Measurements from ENCODE around the gene INPP4B.

The INPP4B gene

DNA sequence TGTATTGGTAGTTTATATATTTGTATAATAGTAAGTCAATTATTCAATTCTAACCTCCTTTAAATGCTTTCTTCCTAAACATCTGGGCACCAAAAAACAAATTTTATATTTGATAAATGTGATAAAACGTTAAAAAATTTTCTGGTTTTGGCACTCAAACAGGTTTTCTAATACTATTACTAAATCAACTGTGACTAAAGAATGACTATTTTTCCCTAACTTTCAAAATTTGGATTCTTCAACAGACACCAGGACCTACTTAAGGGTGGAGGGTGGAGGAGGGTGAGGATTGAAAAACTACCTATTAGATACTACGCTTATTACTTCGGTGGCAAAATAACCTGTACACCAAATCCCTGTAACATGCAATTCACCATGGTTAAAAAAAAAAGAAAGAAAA is 654.2 kb downstream of the INPP4B start:
- H3K36me3 ChIP-seq (ENCODE audit: low read depth), result peaks cover 51% of the 10 kb centered on the region
- H3K4me1 ChIP-seq (ENCODE audit: insufficient read depth, poor library complexity, severe bottlenecking), result no peaks in the 10 kb centered on the region
- no peaks in the 10 kb centered on the region for H3K9me3 ChIP-seq (ENCODE audit: severe bottlenecking)
- TF ChIP-seq, protein P1, sequence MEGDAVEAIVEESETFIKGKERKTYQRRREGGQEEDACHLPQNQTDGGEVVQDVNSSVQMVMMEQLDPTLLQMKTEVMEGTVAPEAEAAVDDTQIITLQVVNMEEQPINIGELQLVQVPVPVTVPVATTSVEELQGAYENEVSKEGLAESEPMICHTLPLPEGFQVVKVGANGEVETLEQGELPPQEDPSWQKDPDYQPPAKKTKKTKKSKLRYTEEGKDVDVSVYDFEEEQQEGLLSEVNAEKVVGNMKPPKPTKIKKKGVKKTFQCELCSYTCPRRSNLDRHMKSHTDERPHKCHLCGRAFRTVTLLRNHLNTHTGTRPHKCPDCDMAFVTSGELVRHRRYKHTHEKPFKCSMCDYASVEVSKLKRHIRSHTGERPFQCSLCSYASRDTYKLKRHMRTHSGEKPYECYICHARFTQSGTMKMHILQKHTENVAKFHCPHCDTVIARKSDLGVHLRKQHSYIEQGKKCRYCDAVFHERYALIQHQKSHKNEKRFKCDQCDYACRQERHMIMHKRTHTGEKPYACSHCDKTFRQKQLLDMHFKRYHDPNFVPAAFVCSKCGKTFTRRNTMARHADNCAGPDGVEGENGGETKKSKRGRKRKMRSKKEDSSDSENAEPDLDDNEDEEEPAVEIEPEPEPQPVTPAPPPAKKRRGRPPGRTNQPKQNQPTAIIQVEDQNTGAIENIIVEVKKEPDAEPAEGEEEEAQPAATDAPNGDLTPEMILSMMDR (IDR thresholded peaks at IDR 0.05; ENCODE audit: poor library complexity, severe bottlenecking), result no peak
- no peaks in the 10 kb centered on the region for H3K27me3 ChIP-seq (ENCODE audit: insufficient read depth, poor library complexity, severe bottlenecking)
- ATAC-seq (ENCODE audit: low read depth), result no peak
- DNase-seq (ENCODE audit: low spot score), result no peak
- H3K4me3 ChIP-seq (ENCODE audit: severe bottlenecking), result no peak overlapping the region
- no peak overlapping the region for H3K27ac ChIP-seq (ENCODE audit: poor library complexity, severe bottlenecking)

DNA sequence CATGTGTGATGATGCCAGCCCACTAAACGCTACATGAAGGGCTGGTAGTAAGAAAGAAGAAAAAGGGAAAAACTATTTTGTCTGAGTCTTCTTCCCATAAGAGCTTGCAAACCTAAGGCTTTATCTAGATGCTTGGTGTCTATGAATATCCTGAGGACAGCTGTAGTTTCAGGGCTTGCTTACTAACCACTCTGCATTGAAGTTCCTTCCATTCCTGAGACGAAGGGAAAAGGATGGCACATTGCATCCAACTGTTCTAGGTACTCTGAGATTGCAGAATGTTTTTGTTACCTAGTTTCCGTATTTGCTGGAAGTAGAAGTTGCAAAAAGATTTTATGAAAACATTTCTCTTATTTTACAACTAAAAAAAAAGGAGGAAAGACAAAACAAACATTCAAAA is 665.1 kb downstream of the INPP4B start:
- no peak overlapping the region for H3K4me3 ChIP-seq (ENCODE audit: severe bottlenecking)
- DNase-seq (ENCODE audit: low spot score) (no peak), ATAC-seq (ENCODE audit: low read depth) (no peak)
- H3K4me1 ChIP-seq (ENCODE audit: insufficient read depth, poor library complexity, severe bottlenecking), result no peaks in the 10 kb centered on the region
- peaks cover 52% of the 10 kb centered on the region for H3K36me3 ChIP-seq (ENCODE audit: low read depth)
- TF ChIP-seq, protein P1 (IDR thresholded peaks at IDR 0.05; ENCODE audit: poor library complexity, severe bottlenecking), result no peak
- no peaks in the 10 kb centered on the region for H3K9me3 ChIP-seq (ENCODE audit: severe bottlenecking)
- no peak overlapping the region for H3K27ac ChIP-seq (ENCODE audit: poor library complexity, severe bottlenecking)
- H3K27me3 ChIP-seq (ENCODE audit: insufficient read depth, poor library complexity, severe bottlenecking), result no peaks in the 10 kb centered on the region

DNA sequence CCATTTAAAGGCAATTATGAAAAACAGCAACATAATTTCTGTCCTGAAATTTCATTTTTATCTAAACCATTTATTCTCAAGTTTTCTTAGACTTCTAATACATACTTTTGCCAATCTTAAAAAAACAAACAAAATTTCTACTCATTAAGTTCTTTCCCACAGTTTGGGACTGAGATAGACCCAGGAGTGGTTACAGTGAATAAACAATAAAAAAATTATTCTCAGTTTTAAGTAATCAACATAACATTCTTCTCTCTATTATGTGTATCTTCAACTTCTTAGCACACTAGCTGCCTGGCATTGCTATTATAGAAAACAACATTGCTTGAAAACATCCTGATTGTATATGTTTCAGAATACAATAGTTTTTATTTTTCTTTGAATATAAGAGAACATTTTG is 676.9 kb downstream of the INPP4B start:
- Histone ChIP-seq H3K4me3 (ENCODE audit: severe bottlenecking) (no peak overlapping the region), H3K27me3 (ENCODE audit: insufficient read depth, poor library complexity, severe bottlenecking) (no peaks in the 10 kb centered on the region), H3K4me1 (ENCODE audit: insufficient read depth, poor library complexity, severe bottlenecking) (no peaks in the 10 kb centered on the region), H3K27ac (ENCODE audit: poor library complexity, severe bottlenecking) (no peak overlapping the region), H3K36me3 (ENCODE audit: low read depth) (peaks cover 68% of the 10 kb centered on the region), H3K9me3 (ENCODE audit: severe bottlenecking) (no peaks in the 10 kb centered on the region)
- TF ChIP-seq, protein P1 (IDR thresholded peaks at IDR 0.05; ENCODE audit: poor library complexity, severe bottlenecking), result no peak
- ATAC-seq (ENCODE audit: low read depth), result no peak
- DNase-seq (ENCODE audit: low spot score), result no peak

DNA sequence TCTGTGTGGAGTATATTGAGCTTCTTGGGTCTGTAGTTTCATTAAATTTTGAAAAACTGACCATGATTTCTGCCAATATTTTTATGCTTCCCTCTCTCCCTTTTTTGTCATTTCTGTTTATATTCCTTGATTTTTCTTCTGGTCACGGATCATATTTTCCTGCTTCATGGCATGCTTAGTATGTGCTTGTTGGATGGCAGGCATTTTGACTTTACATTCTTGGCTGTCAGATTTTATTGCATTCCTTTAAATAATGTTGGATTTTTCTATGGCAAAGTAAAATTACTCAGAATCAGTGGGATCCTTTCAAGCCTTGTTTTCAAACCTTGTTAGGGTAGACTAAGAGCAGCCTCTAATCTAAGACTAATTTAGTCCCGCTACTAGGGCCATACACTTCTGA is 677.9 kb downstream of the INPP4B start:
- H3K36me3 ChIP-seq (ENCODE audit: low read depth), result peaks cover 66% of the 10 kb centered on the region
- no peaks in the 10 kb centered on the region for H3K4me1 ChIP-seq (ENCODE audit: insufficient read depth, poor library complexity, severe bottlenecking)
- ATAC-seq (ENCODE audit: low read depth) (no peak), DNase-seq (ENCODE audit: low spot score) (no peak)
- TF ChIP-seq, protein P1 (IDR thresholded peaks at IDR 0.05; ENCODE audit: poor library complexity, severe bottlenecking), result no peak
- H3K9me3 ChIP-seq (ENCODE audit: severe bottlenecking), result no peaks in the 10 kb centered on the region
- no peak overlapping the region for H3K27ac ChIP-seq (ENCODE audit: poor library complexity, severe bottlenecking)
- no peak overlapping the region for H3K4me3 ChIP-seq (ENCODE audit: severe bottlenecking)
- no peaks in the 10 kb centered on the region for H3K27me3 ChIP-seq (ENCODE audit: insufficient read depth, poor library complexity, severe bottlenecking)

DNA sequence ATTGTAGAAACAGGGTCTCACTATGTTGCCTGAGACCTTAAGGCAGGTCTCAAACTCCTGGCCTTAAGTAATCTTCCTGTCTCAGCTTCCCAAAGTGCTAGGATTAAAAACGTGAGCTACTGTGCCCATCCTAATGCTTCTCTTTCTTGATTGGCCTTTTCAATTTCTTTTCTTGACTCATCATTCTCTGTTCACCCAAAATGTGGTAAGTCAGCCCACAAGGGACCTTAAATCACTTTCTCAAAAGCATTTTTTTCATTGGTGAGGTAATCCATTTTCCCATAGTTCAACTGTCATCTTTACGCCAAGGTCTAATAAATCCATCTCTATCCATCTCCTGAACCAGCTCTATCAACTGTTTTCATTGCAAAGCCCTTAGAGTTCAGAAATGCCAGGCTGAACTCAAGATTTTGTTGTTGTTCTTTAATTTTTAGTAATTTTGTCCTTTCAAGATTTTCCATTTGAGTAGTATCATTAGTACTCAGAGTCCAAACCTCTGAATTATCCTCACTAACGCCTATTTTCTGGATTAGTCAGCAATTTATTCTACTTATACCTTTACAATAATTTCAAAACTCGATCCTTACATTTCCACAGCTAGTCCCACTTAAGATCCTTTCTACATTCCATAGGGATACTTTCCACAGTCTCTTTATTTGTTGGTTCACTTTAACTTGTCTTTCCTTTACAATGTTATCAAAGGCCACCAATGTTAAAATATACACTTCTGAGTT is 681.2 kb downstream of the INPP4B start:
- H3K27me3 ChIP-seq (ENCODE audit: insufficient read depth, poor library complexity, severe bottlenecking), result no peaks in the 10 kb centered on the region
- H3K36me3 ChIP-seq (ENCODE audit: low read depth), result peaks cover 61% of the 10 kb centered on the region
- no peak overlapping the region for H3K27ac ChIP-seq (ENCODE audit: poor library complexity, severe bottlenecking)
- ATAC-seq (ENCODE audit: low read depth) (no peak), DNase-seq (ENCODE audit: low spot score) (no peak)
- H3K4me3 ChIP-seq (ENCODE audit: severe bottlenecking), result no peak overlapping the region
- H3K4me1 ChIP-seq (ENCODE audit: insufficient read depth, poor library complexity, severe bottlenecking), result no peaks in the 10 kb centered on the region
- H3K9me3 ChIP-seq (ENCODE audit: severe bottlenecking), result no peaks in the 10 kb centered on the region
- TF ChIP-seq, protein P1 (IDR thresholded peaks at IDR 0.05; ENCODE audit: poor library complexity, severe bottlenecking), result no peak

Data from RWPE2 (cell line).